Mesenchymal stem cell (in vitro differentiated cells and primary cell): ENCODE measurements around the gene NRIP3.
"Not testable (repeated sequence)": the region's sequence is repeated elsewhere in the genome, so short reads cannot be mapped to it uniquely, and the experiment has no call there.

Experiments used
- DNase-seq: peaks from one replicate; pipeline ENCODE4 v3.0.0-alpha.2; 2013
- H2AFZ ChIP-seq: one replicate; pipeline ENCODE4 v1.6.1; 2013; ENCODE audit warnings: low read depth, mild to moderate bottlenecking, control low read depth, inconsistent platforms, low read length, moderate library complexity
- H2AK5ac ChIP-seq: 2 replicates; pipeline ENCODE4 v1.6.1; 2013; ENCODE audit warnings: low read length, moderate library complexity, mild to moderate bottlenecking, inconsistent platforms; ENCODE audit not compliant: severe bottlenecking
- H2BK120ac ChIP-seq: one replicate; pipeline ENCODE4 v1.6.1; 2013; ENCODE audit warnings: low read depth, mild to moderate bottlenecking, inconsistent platforms, low read length, moderate library complexity
- H2BK12ac ChIP-seq, 2 experiments: one replicate each; pipeline ENCODE4 v1.6.1; 2013; ENCODE audit warnings: inconsistent platforms in 2 of 2, low read length in 2 of 2, mild to moderate bottlenecking in 2 of 2, moderate library complexity in 2 of 2, control low read depth in 1 of 2
- H2BK15ac ChIP-seq: one replicate; pipeline ENCODE4 v1.6.1; 2013; ENCODE audit warnings: mild to moderate bottlenecking, low read depth, inconsistent platforms; ENCODE audit not compliant: poor library complexity, severe bottlenecking
- H2BK5ac ChIP-seq: 2 replicates; pipeline ENCODE4 v1.6.1; 2013; ENCODE audit warnings: low read depth, mild to moderate bottlenecking, low read length, control low read depth, inconsistent platforms; ENCODE audit not compliant: poor library complexity, severe bottlenecking
- H3K14ac ChIP-seq, 2 experiments: one replicate each; pipeline ENCODE4 v1.6.1; 2013; ENCODE audit warnings: inconsistent platforms in 2 of 2, low read length in 2 of 2, control low read depth in 1 of 2, mild to moderate bottlenecking in 1 of 2, moderate library complexity in 1 of 2
- H3K18ac ChIP-seq, 2 experiments: one replicate each; pipeline ENCODE4 v1.6.1; 2013; ENCODE audit warnings: inconsistent platforms in 2 of 2, low read length in 2 of 2, control low read depth in 1 of 2, low read depth in 1 of 2, mild to moderate bottlenecking in 1 of 2
- H3K23ac ChIP-seq, 2 experiments: one replicate each; pipeline ENCODE4 v1.6.1; 2013; ENCODE audit warnings: inconsistent platforms in 2 of 2, low read length in 2 of 2, mild to moderate bottlenecking in 2 of 2, moderate library complexity in 2 of 2, control low read depth in 1 of 2
- H3K27ac ChIP-seq: 2 replicates; pipeline ENCODE4 v1.5.1; 2013; ENCODE audit warnings: mild to moderate bottlenecking, moderate library complexity, low read length, control low read depth, inconsistent platforms; ENCODE audit not compliant: poor library complexity, severe bottlenecking
- H3K27me3 ChIP-seq, 2 experiments: 2 replicates each; pipeline versions ENCODE4 v1.6.1 to v1.7.0; 2013; ENCODE audit warnings: low read length in 2 of 2, mild to moderate bottlenecking in 2 of 2, moderate library complexity in 2 of 2, control low read depth in 1 of 2, inconsistent platforms in 1 of 2; ENCODE audit not compliant: control insufficient read depth in 1 of 2, insufficient read depth in 1 of 2
- H3K36me3 ChIP-seq, 2 experiments: 2 replicates each; pipeline versions ENCODE4 v1.6.1 to v1.7.0; 2013; ENCODE audit warnings: low read length in 2 of 2, control low read depth in 1 of 2, inconsistent platforms in 1 of 2, low read depth in 1 of 2, mild to moderate bottlenecking in 1 of 2; ENCODE audit not compliant: insufficient read depth in 2 of 2, control insufficient read depth in 1 of 2
- H3K4ac ChIP-seq, 2 experiments: one replicate each; pipeline ENCODE4 v1.6.1; 2013; ENCODE audit warnings: inconsistent platforms in 2 of 2, low read length in 2 of 2, mild to moderate bottlenecking in 2 of 2, moderate library complexity in 2 of 2, control low read depth in 1 of 2, low read depth in 1 of 2
- H3K4me1 ChIP-seq: 2 replicates; pipeline ENCODE4 v1.6.1; 2013; ENCODE audit warnings: low read depth, low read length, control low read depth; ENCODE audit not compliant: control insufficient read depth, insufficient read depth
- H3K4me2 ChIP-seq: 2 replicates; pipeline ENCODE4 v1.6.1; 2013; ENCODE audit warnings: low read length, mild to moderate bottlenecking, inconsistent platforms; ENCODE audit not compliant: poor library complexity, severe bottlenecking
- H3K4me3 ChIP-seq, 2 experiments: 2 replicates each; pipeline versions ENCODE4 v1.5.1 to v1.7.0; 2013; ENCODE audit warnings: low read length in 2 of 2, mild to moderate bottlenecking in 2 of 2, control low read depth in 1 of 2, low read depth in 1 of 2; ENCODE audit not compliant: insufficient read depth in 1 of 2
- H3K79me1 ChIP-seq: replicated peaks from 2 replicates; pipeline ENCODE4 v1.6.1; 2013; ENCODE audit warnings: mild to moderate bottlenecking, control low read depth, low read length, inconsistent platforms; ENCODE audit not compliant: poor library complexity, severe bottlenecking
- H3K9ac ChIP-seq: 2 replicates; pipeline ENCODE4 v1.7.0; 2013; ENCODE audit warnings: mild to moderate bottlenecking, low read length, moderate library complexity
- H3K9me3 ChIP-seq: 2 replicates; pipeline ENCODE4 v1.7.0; 2013; ENCODE audit warnings: mild to moderate bottlenecking, low read length; ENCODE audit not compliant: control insufficient read depth
- H4K8ac ChIP-seq: one replicate; pipeline ENCODE4 v1.6.1; 2013; ENCODE audit warnings: inconsistent platforms, mild to moderate bottlenecking, low read length, moderate library complexity
- H4K91ac ChIP-seq: one replicate; pipeline ENCODE4 v1.6.1; 2013; ENCODE audit warnings: mild to moderate bottlenecking, low read length, inconsistent platforms
- WGBS: methylation state at CpG from one replicate; pipeline ENCODE4 v1.1.7; 2013; ENCODE audit warnings: mixed read lengths; 5-methylcytosine and 5-hydroxymethylcytosine counted together

NRIP3 gene

DNA sequence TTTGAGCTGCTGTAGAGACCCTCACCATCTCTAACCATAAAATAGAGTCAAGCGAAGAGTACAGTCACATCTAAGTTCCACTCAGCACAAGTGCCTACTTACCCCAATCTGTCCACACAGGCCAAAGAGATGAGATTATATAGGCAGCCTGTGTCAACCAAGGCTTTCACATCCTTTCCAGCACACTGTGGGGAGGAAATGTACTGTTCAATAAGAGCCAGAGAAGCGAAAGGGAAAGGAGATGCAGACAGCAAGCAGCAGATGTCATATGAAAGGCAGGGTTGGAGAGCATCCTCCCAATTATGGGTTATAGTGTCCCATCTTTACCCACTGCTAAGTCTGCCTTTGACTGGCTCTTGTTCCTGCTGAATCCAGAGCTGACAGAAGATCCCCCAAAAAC lies 16.4 kb downstream of the NRIP3 start:
- H2BK12ac ChIP-seq = no peak overlapping the region
- H2BK15ac ChIP-seq = no peak overlapping the region
- H2BK120ac ChIP-seq = no peak overlapping the region
- no peak overlapping the region for H3K9ac ChIP-seq
- no peak overlapping the region for H3K23ac ChIP-seq
- H4K8ac ChIP-seq = no peak overlapping the region
- H3K27ac ChIP-seq = no peak overlapping the region
- H4K91ac ChIP-seq = no peak overlapping the region
- no peak overlapping the region for H3K4me3 ChIP-seq
- no peak overlapping the region for H3K14ac ChIP-seq
- H3K18ac ChIP-seq = no peak overlapping the region
- no peaks in the 10 kb centered on the region for H3K9me3 ChIP-seq
- H2BK5ac ChIP-seq = no peak overlapping the region
- no peak overlapping the region for H3K4me2 ChIP-seq
- no peaks in the 10 kb centered on the region for H3K4me1 ChIP-seq
- no peak overlapping the region for H2AFZ ChIP-seq
- no peak overlapping the region for H2AK5ac ChIP-seq
- 97% methylated on average over 2 of the region's 2 CpGs for WGBS
- H3K27me3 ChIP-seq = no peaks in the 10 kb centered on the region
- H3K4ac ChIP-seq = no peak overlapping the region
- no peaks in the 10 kb centered on the region for H3K79me1 ChIP-seq
- H3K36me3 ChIP-seq = peaks cover 0 to 11% of the 10 kb centered on the region in 2 experiments
- no peak for DNase-seq

DNA sequence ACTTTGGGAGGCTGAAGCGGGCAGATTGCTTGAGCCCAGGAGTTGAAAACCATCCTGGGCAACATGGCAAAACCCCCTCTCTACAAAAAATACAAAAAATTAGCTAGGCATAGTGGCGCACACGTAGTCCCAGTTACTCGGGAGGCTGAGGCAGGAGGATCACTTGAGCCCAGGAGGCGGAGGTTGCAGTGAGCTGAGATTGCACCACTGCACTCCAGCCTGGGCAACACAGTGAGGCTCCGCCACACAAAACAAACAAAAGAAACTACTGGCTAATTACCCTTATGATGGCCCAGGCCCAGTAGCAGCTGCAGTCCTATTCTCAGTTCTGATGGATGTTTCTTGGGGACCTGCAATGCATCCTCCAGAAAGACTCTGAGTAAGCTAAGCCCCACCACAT lies 17.0 kb downstream of the NRIP3 start:
- not testable (repeated sequence) for DNase-seq, H2BK12ac ChIP-seq, H3K9me3 ChIP-seq, H3K9ac ChIP-seq, H4K91ac ChIP-seq, H3K4ac ChIP-seq, H3K23ac ChIP-seq, H2AFZ ChIP-seq, H2BK5ac ChIP-seq, H3K18ac ChIP-seq, H4K8ac ChIP-seq, H3K79me1 ChIP-seq, H2AK5ac ChIP-seq, H3K4me1 ChIP-seq, H2BK15ac ChIP-seq, H3K4me3 ChIP-seq, H2BK120ac ChIP-seq, H3K27me3 ChIP-seq, H3K14ac ChIP-seq, H3K27ac ChIP-seq, H3K4me2 ChIP-seq
- WGBS = 88% methylated on average over 6 of the region's 6 CpGs
- peaks cover 0 to 18% of the 10 kb centered on the region in 2 experiments for H3K36me3 ChIP-seq

DNA sequence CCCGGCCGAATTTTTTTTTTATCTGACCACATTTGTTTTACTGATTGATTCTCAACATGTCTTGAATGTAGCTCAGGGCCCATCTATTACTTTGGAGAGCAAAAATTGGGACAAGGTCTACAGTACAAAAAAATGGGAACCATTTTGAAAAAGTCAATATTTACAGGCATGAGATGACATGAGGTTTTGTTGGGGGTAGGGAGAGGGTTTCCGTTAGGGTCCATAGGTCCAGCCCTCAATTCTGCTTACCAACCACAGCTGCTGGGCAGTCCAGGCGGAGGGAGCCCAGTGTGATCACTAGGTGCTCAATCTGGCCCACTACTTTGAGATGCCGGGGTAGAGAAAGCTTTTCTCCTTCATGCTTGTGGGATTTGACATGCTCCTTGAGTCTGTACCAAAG lies 18.3 kb downstream of the NRIP3 start:
- DNase-seq = no peak
- no peak overlapping the region for H2AFZ ChIP-seq
- H2BK5ac ChIP-seq = no peak overlapping the region
- no peak overlapping the region for H3K23ac ChIP-seq
- no peak overlapping the region for H3K18ac ChIP-seq
- no peak overlapping the region for H3K27ac ChIP-seq
- H3K36me3 ChIP-seq = peaks cover 0 to 22% of the 10 kb centered on the region in 2 experiments
- H3K4ac ChIP-seq = no peak overlapping the region
- H3K4me1 ChIP-seq = no peaks in the 10 kb centered on the region
- H2AK5ac ChIP-seq = no peak overlapping the region
- no peak overlapping the region for H2BK120ac ChIP-seq
- H4K91ac ChIP-seq = no peak overlapping the region
- H3K27me3 ChIP-seq = no peaks in the 10 kb centered on the region
- no peak overlapping the region for H3K9ac ChIP-seq
- no peak overlapping the region for H3K4me3 ChIP-seq
- H3K79me1 ChIP-seq = no peaks in the 10 kb centered on the region
- WGBS = 100% methylated on average over 3 of the region's 5 CpGs
- H2BK15ac ChIP-seq = no peak overlapping the region
- H4K8ac ChIP-seq = no peak overlapping the region
- H3K14ac ChIP-seq = no peak overlapping the region
- no peaks in the 10 kb centered on the region for H3K9me3 ChIP-seq
- H3K4me2 ChIP-seq = no peak overlapping the region
- H2BK12ac ChIP-seq = no peak overlapping the region

DNA sequence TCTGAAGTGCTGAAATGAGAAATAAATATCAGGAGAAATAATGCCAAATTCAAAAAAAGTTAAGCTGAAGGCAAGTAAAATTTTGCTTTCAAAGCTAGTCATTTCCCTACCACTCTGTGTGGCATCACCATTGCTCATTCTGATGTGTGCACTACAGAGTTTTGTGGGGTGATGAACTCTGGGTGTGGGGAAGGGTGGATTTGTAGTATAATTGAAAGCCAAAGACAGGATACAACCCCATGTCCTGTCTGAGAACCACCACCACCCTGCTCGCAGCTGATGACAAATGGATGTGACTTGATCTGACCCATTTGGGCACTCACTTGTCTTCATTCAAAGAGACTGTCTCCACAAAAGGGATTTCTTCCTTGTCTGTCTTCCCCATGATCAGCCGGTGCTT lies 20.2 kb downstream of the NRIP3 start:
- H3K27ac ChIP-seq = no peak overlapping the region
- no peak overlapping the region for H3K14ac ChIP-seq
- no peak overlapping the region for H2BK5ac ChIP-seq
- H2AFZ ChIP-seq = no peak overlapping the region
- H3K18ac ChIP-seq = no peak overlapping the region
- no peak overlapping the region for H2BK12ac ChIP-seq
- no peaks in the 10 kb centered on the region for H3K79me1 ChIP-seq
- no peak overlapping the region for H3K4ac ChIP-seq
- no peak overlapping the region for H4K8ac ChIP-seq
- H3K4me1 ChIP-seq = no peaks in the 10 kb centered on the region
- H2BK15ac ChIP-seq = no peak overlapping the region
- H3K23ac ChIP-seq = no peak overlapping the region
- peaks cover 0 to 22% of the 10 kb centered on the region in 2 experiments for H3K36me3 ChIP-seq
- no peak overlapping the region for H2AK5ac ChIP-seq
- no peak overlapping the region for H3K4me2 ChIP-seq
- 93% methylated on average over 2 of the region's 2 CpGs for WGBS
- no peaks in the 10 kb centered on the region for H3K9me3 ChIP-seq
- H4K91ac ChIP-seq = no peak overlapping the region
- H3K9ac ChIP-seq = no peak overlapping the region
- H2BK120ac ChIP-seq = no peak overlapping the region
- DNase-seq = no peak
- no peaks in the 10 kb centered on the region for H3K27me3 ChIP-seq
- no peak overlapping the region for H3K4me3 ChIP-seq
